ENCODE results near the gene CCDC17.
"Not testable (repeated sequence)": the region's sequence is repeated elsewhere in the genome, so short reads cannot be mapped to it uniquely, and the experiment has no call there.

Gene CCDC17

DNA sequence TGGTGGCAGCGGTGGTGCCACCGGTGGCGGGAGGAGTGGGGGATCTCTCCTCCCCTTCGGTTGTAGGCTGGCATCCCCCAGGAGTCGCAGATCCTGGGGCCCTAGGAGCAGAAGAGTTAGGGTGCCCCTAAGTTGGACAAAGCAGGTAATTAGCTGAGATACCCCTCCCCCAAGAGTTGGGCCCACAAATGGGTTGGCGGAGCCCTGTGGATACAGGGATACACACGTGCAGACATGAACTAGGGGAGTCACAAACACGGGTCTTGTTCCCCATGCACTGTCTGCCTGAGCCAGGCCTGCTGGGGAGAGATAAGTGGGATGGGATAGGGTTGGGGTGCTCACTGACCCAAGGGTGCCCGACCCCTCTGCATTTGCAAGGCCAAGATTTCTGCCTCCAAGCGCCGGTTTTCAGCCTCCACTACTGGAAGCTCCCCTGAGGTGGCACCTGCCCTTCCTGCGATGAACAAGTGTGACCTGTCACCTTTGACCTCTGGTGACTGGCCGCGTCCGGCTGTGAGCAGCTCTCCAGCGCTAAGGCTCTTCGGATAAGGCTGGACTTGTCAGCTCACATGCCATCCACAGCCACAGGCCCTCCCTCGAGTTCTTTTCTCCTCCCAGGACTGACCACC, 1.8 kb downstream of the CCDC17 start:
- no peak for DNase-seq (ENCODE audit: low read depth in 2 of 2)

- no peak for DNase-seq (ENCODE audit: low read depth in 2 of 2)
These were observed 2.4 kb downstream of the CCDC17 start for GRCh38 chr1:45621501-45621836.

DNA sequence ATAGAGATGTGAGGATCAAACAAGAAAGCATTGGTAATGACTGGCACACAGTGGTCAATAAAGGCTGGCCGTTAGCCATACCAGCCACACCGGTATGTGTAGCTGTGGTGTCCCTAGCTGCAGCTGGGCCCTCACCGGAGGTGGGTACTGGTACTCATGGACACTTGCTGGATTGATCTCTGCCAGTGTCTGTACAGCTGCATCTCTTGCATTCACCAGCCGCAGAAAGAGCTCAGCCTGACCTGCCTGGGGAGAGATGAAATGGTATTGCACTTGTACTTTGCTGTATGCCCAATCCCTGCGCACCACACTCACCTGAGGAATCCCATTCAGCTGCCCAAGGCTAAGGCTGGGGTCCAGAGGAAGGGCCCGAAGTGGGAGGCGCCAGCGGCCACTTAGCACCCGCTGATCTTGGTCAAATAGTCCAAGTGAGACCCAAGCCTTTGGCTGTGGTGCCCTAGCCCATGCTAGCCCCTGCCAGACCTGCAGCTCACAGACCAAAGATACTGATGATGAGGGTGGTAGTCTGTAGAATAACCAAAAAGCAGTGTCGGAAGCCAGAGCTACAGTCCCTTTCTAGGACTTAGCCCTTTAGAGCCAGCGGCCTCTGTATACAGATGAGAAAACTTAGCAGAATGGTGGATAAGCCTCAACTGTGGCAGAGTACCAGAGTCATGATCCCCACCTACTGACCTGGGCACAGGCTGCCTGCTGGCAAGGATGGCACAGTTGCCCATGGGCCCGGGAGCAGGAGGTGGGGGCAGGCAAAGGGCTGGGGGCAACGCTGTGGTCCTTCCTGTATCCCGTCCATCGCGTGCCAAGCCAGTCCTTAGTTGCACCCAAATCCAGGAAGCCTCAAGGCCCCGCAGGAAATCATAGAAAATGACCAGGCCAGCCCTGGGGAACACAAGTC, 3.0 kb downstream of the CCDC17 start:
- no peak for DNase-seq (ENCODE audit: low read depth in 2 of 2)

- DNase-seq (ENCODE audit: low read depth in 2 of 2), result no peak
These were observed 4.5 kb downstream of the CCDC17 start for GRCh38 chr1:45619149-45619921.

- no peak for DNase-seq (ENCODE audit: low read depth in 2 of 2)
These were observed 6.2 kb downstream of the CCDC17 start for GRCh38 chr1:45617618-45618017.

DNA sequence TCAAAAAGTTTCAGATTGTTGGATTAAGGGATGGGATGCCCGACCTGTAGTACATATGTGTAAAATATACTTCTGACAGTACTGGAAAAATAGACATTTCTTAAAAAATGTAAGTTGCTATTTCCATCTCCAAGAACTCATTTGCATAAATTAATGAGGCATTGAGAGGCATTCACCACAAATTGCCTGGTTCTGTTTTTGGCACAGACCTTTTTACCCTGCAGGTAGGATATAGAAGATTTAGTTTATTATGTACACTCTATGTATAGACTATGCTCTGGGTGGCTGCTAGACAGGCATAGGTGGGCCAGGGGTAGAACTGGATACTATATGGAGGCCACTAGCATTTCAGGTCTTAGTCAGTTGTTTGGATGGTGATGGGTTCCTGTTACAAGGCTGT, 8.0 kb downstream of the CCDC17 start:
- no peak for DNase-seq (ENCODE audit: low read depth in 2 of 2)

DNA sequence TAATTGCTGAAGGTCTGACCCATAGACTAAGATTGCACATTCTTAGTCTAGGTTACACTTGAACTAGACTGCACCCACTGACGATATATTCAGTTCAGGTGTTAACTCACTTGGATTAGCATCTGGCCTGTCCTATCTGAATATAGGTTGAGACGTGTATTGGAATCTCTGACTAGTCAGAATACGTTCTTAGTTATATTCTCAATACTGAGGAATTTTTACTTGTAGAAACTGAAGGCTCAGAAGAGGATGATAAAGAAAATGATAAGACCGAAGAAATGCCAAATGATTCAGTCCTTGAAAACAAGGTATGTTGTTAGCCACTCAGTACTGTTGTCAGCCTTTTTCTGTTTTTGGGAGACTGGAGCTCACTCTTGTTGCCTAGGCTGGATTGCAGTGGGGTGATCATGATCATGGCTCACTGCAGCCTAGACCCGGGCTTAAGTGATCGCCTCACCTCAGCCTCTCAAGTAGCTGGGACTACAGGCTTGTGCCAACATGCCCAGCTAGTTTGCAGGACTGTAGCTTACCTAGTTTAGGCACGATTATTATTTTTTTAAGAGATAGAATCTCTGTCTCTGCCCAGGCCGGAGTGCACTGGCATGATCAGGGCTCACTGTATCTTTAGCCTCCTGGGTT, 10.8 kb downstream of the CCDC17 start:
- no peak for DNase-seq (ENCODE audit: low read depth in 2 of 2)

DNA sequence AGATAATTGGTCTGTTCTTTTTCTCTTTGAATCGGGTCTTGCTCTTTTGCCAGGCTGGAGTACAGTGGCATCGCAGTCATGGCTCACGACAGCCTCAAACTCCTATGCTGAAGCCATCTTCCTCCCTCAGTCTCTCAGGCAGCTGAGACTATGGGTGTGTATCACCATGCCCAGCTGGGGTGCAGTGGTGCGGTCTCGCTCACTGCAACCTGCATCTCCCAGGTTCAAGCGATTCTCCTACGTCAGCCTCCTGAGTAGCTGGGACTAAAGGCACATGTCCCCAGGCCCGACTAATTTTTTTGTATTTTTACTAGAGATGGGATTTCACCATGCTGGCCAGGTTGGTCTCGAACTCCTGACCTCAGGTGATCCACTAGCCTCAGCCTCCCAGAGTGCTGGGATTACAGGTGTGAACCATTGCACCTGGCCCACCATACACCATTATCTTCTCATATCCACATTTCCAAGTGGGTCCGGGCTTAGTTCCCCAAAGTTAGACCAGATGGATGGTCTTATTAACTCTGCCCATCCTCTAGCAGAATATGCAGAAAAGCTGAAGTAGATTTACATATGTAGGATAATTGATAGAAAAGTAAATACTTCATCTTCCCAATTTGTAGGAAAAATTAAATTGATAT, 13.1 kb downstream of the CCDC17 start:
- no peak for DNase-seq (ENCODE audit: low read depth in 2 of 2)

GRCh38 chr1:45608175-45609156, 15.4 kb downstream of the CCDC17 start:
- DNase-seq (ENCODE audit: low read depth in 2 of 2), result no peak

GRCh38 chr1:45607404-45608074, 16.3 kb downstream of the CCDC17 start:
- no peak for DNase-seq (ENCODE audit: low read depth in 2 of 2)

DNA sequence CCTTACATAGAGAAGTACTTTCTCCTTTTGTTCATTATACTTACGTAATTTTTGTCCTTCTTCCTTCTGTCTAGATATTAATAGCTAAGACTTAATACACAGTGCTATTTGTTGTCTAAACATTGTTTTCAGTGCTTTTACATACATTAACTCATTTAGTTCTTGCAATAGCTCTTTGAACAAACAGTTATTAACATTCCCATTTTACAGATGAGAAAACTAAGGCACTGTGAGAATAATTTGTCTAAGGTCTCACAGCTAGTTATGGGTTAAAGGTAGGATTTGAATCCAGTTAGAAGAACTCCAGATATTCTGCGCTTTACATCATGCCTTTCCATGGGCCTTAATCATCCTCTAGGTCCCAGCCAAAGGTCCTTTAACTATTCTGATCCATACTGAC, 19.6 kb downstream of the CCDC17 start:
- no peak for DNase-seq (ENCODE audit: low read depth in 2 of 2)

DNA sequence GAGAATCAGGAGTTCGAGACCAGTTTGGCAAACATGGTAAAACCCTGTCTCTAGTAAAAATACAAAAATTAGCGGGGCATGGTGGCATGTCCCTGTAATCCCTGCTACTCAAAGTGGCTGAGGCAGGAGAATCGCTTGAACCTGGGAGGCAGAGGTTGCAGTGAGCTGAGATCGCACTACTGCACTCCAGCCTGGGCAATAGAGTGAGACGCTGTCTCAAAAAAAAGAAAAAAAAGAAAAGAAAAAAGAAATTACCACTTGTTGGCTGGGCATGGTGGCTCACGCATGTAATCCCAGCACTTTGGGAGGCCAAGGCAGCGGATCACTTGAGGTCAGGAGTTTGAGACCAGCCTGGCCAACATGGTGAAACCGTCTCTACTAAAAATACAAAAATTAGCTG, 27.1 kb downstream of the CCDC17 start:
- not testable (repeated sequence) for DNase-seq (ENCODE audit: low read depth in 2 of 2)

GRCh38 chr1:45594412-45594811, 29.4 kb downstream of the CCDC17 start:
- DNase-seq (ENCODE audit: low read depth in 2 of 2), result no peak

- no peak for DNase-seq (ENCODE audit: low read depth in 2 of 2)
These were observed 34.0 kb downstream of the CCDC17 start for GRCh38 chr1:45589861-45590260.

GRCh38 chr1:45586769-45587168, 37.1 kb downstream of the CCDC17 start:
- DNase-seq (ENCODE audit: low read depth in 2 of 2), result no peak

DNA sequence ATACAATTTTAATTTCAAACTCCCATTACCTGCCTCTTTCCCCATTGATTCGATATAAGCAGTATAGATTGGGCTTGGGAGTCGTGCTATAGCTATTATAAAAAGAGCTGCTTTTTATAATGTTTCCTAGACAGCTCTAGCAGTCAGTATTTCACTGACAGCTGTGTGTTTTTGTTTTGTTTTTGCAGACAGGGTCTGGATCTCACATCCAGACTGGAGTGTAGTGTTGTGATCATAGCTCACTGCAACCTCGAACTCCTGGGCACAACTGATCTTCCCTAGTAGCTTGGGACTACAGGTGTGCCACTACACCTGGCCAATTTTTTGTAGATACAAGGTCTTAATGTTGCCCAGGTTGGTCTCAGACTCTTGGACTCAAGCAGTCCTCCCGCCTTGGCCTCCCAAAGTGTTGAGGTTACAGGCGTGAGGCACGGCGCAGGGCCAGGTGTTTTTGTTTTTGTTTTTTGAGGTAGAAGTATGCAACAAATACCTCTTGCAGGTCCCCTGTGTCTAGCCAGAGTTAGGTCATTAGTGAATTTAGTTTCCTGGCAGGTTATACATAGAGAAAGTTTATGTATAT, 38.3 kb downstream of the CCDC17 start:
- DNase-seq (ENCODE audit: low read depth in 2 of 2), result no peak

DNA sequence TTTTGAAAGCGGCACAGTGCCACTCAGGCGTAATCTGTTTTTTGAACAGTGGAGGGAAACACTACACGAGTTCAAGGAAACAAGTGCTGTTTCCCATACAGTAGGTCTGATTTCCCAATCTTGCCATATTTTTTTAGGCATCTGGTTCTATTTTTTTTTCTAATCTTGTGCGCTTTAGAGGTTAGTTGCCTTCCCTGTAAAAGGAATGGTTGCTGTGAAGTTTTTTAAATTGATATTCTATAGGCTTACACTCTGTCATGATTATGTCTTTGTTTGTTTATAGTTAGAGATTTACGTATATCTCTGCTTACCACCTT, 38.8 kb downstream of the CCDC17 start:
- no peak for DNase-seq (ENCODE audit: low read depth in 2 of 2)

GRCh38 chr1:45584351-45585109, 39.3 kb downstream of the CCDC17 start:
- DNase-seq (ENCODE audit: low read depth in 2 of 2), result peak; percentile 81 to 83

Data from stimulated activated CD8-positive, alpha-beta memory T cell treated with anti-CD3 and anti-CD28 coated beads, Interleukin-15, amount 100 ng/mL, for 48 hours (primary cell).